Fibroblast of lung (primary cell): ENCODE measurements around the gene KRT76. TPM values are rescaled to one million over a fixed set of nuclear protein-coding genes. Genes with fewer than 3 reads are reported as not detected.

Experiments used
- DNase-seq, 2 donors: peaks; one replicate each; pipeline versions ENCODE4 v3.0.0 to v3.0.0-alpha.2; 2010; ENCODE audit warnings: low read depth in 2 of 2
- H2AFZ ChIP-seq: 2 replicates; pipeline ENCODE4 v1.5.1; 2012; ENCODE audit warnings: low read length, control low read depth, inconsistent platforms
- H3K27ac ChIP-seq: 2 replicates; pipeline ENCODE4 v1.5.1; 2011; ENCODE audit warnings: low read length, control low read depth; ENCODE audit not compliant: insufficient read depth
- H3K27me3 ChIP-seq: 2 replicates; pipeline ENCODE4 v1.5.1; 2011; ENCODE audit warnings: mild to moderate bottlenecking, low read length; ENCODE audit not compliant: control insufficient read depth, insufficient read depth
- H3K36me3 ChIP-seq: 2 replicates; pipeline ENCODE4 v1.5.1; 2011; ENCODE audit warnings: low read length; ENCODE audit not compliant: control insufficient read depth, insufficient read depth
- H3K4me1 ChIP-seq: 2 replicates; pipeline ENCODE4 v1.5.1; 2011; ENCODE audit warnings: low read length; ENCODE audit not compliant: control insufficient read depth, insufficient read depth; ENCODE audit errors: extremely low read depth
- H3K4me2 ChIP-seq: 2 replicates; pipeline ENCODE4 v1.5.1; 2011; ENCODE audit warnings: low read length, control low read depth; ENCODE audit not compliant: insufficient read depth; ENCODE audit errors: extremely low read depth
- H3K4me3 ChIP-seq, 4 experiments: fragments of 200-600 bp in 1 of 4; sonication (generic) in 1 of 4; replicated peaks in 1 of 4; 2 replicates each; pipeline ENCODE4 v1.5.1; 2011 to 2016; ENCODE audit warnings: low read length in 4 of 4, low read depth in 3 of 4, mild to moderate bottlenecking in 3 of 4, control low read depth in 2 of 4, inconsistent platforms in 1 of 4, mixed read lengths in 1 of 4; ENCODE audit not compliant: insufficient read depth in 1 of 4; ENCODE audit errors: control extremely low read depth in 1 of 4
- H3K79me2 ChIP-seq: 2 replicates; pipeline ENCODE4 v1.5.1; 2012; ENCODE audit warnings: mild to moderate bottlenecking, low read length, inconsistent platforms; ENCODE audit not compliant: control insufficient read depth, insufficient read depth
- H3K9ac ChIP-seq: 2 replicates; pipeline ENCODE4 v1.5.1; 2011; ENCODE audit warnings: mild to moderate bottlenecking, low read length, control low read depth; ENCODE audit not compliant: insufficient read depth
- H3K9me3 ChIP-seq: 2 replicates; pipeline ENCODE4 v1.5.1; 2012; ENCODE audit warnings: low read depth, low read length; ENCODE audit not compliant: control insufficient read depth, insufficient read depth
- H4K20me1 ChIP-seq: 2 replicates; pipeline ENCODE4 v1.5.1; 2011; ENCODE audit warnings: low read length; ENCODE audit not compliant: control insufficient read depth, insufficient read depth; ENCODE audit errors: extremely low read depth
- EZH2 ChIP-seq: IDR thresholded peaks from 2 replicates; pipeline ENCODE4 v1.5.1; 2012; ENCODE audit warnings: low read length, control low read depth, mild to moderate bottlenecking; ENCODE audit errors: missing control alignments
- polyA plus RNA-seq, 2 donors: library from polyadenylated mRNA; depleted of rRNA in 1 of 2; stranded (reverse) in 1 of 2; unstranded in 1 of 2; fragments of >200 nt; gene quantifications; 2 replicates each; pipeline ENCODE4 v1.2.1, GENCODE V29; 2011 to 2012; ENCODE audit warnings: missing spikeins in 1 of 2
- total RNA-seq: library from RNA; depleted of rRNA; stranded (reverse); fragments of >200 nt; gene quantifications from 2 replicates; pipeline ENCODE4 v1.2.1, GENCODE V29; 2014
- TF ChIP-seq, protein P1 (sequence below), 2 donors: IDR thresholded peaks in 1 of 2; conservative IDR thresholded peaks in 1 of 2; 1 replicate in 1 of 2; 2 replicates in 1 of 2; pipeline ENCODE4 v1.5.1; 2011 to 2012; ENCODE audit warnings: low read length in 2 of 2, control low read depth in 1 of 2, inconsistent platforms in 1 of 2, low read depth in 1 of 2, mild to moderate bottlenecking in 1 of 2

The KRT76 gene
- total and polyA plus RNA-seq, 2 donors (not counting 1 experiment from before 2014, with no cell fraction given), result not detected

GRCh38 chr12:52794479-52795331 lies 17.6 kb upstream of the KRT76 start:
- H3K27me3 ChIP-seq, result peaks cover 11% of the 10 kb centered on the region
- no peaks in the 10 kb centered on the region for H4K20me1 ChIP-seq
- H3K36me3 ChIP-seq, result no peaks in the 10 kb centered on the region
- H3K4me2 ChIP-seq, result no peak overlapping the region
- H2AFZ ChIP-seq, result no peak overlapping the region
- no peak overlapping the region for H3K4me3 ChIP-seq
- H3K79me2 ChIP-seq, result no peaks in the 10 kb centered on the region
- H3K9ac ChIP-seq, result no peak overlapping the region
- TF ChIP-seq, protein P1, sequence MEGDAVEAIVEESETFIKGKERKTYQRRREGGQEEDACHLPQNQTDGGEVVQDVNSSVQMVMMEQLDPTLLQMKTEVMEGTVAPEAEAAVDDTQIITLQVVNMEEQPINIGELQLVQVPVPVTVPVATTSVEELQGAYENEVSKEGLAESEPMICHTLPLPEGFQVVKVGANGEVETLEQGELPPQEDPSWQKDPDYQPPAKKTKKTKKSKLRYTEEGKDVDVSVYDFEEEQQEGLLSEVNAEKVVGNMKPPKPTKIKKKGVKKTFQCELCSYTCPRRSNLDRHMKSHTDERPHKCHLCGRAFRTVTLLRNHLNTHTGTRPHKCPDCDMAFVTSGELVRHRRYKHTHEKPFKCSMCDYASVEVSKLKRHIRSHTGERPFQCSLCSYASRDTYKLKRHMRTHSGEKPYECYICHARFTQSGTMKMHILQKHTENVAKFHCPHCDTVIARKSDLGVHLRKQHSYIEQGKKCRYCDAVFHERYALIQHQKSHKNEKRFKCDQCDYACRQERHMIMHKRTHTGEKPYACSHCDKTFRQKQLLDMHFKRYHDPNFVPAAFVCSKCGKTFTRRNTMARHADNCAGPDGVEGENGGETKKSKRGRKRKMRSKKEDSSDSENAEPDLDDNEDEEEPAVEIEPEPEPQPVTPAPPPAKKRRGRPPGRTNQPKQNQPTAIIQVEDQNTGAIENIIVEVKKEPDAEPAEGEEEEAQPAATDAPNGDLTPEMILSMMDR (conservative IDR thresholded peaks at IDR 0.05 in 1 of 2, IDR thresholded peaks at IDR 0.05 in 1 of 2; ENCODE audit: low read depth in 1 of 2, low read length in 2 of 2), result no peak
- no peak for TF ChIP-seq EZH2
- no peaks in the 10 kb centered on the region for H3K9me3 ChIP-seq
- no peaks in the 10 kb centered on the region for H3K4me1 ChIP-seq
- DNase-seq, result peak in 1 of 2 donors; percentile 74
- no peak overlapping the region for H3K27ac ChIP-seq

DNA sequence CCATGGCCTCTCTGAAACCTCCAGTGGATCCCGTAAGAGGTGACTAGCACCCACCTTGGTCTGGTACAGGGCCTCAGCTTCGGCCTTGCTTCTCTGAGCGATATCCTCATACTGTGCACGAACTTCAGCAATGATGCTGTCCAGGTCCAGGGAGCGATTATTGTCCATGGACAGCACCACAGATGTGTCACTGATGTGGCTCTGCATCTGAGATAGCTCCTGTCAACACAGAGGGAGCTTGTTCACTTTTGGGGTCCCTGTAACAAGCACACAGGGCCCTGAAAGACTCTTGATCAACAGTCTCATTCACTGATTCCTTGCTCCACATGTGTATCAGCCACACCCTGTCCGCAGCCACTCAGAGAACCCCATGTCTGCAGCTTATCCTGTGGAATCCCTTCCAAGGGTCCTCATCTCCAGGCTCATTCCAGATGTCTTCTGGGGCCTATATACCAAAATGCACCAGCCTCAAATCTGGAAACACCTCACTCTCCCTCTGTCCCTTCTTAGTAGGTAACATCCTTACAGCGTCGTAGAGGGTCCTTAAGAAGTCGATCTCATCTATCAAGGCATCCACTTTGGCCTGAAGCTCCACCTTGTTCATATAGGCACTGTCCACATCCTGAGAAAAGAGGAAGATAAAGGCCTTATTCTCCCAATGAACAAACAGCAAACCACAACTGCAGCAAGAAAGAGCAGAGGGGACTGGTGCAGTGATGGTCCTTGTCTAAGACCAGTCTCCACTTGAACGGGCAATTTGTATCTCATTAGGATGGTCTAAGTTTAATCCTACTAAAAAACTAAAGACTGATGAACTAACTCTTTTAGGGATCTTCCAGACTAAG lies 15.3 kb upstream of the KRT76 start:
- Histone ChIP-seq H3K36me3 (no peaks in the 10 kb centered on the region), H3K9me3 (no peaks in the 10 kb centered on the region), H3K27me3 (peaks cover 17% of the 10 kb centered on the region), H3K79me2 (no peaks in the 10 kb centered on the region), H3K4me3 (no peak overlapping the region), H4K20me1 (no peaks in the 10 kb centered on the region), H3K9ac (no peak overlapping the region), H3K4me2 (no peak overlapping the region), H2AFZ (no peak overlapping the region), H3K27ac (no peak overlapping the region), H3K4me1 (no peaks in the 10 kb centered on the region)
- no peak for DNase-seq
- TF ChIP-seq, protein P1 (conservative IDR thresholded peaks at IDR 0.05 in 1 of 2, IDR thresholded peaks at IDR 0.05 in 1 of 2; ENCODE audit: low read depth in 1 of 2, low read length in 2 of 2), result no peak
- no peak for TF ChIP-seq EZH2
